ENCODE measurements around the gene AHNAK2. TPM values are rescaled to one million over a fixed set of nuclear protein-coding genes. Genes with fewer than 3 reads are reported as not detected.

AHNAK2 gene
- total RNA-seq, 1 donor from 2014 or later, result 11.5 TPM

DNA sequence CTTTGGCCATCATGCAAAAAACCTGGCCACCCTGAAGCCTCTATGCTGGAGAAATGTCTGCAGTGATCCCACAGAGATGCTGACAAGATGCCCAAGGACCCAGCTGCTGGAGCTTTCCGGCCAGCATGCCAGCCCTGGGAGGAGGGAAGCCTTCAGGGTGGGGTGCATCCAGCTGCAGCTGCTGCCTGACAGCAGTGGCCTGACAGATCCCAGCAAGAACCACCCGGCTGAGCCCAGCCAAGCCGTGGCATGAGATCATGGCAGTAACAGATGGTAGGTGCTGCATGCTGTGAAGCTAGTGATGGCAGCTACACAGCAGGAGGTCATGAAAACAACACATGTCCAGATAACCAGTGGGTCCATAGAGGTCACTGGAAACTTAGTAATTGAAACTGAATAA lies 21.2 kb upstream of the AHNAK2 start:
- Histone ChIP-seq H3K36me3 (ENCODE audit: control insufficient read depth in 3 of 3, insufficient read depth in 3 of 3, low read length in 3 of 3) (peaks cover 0 to 10% (median 2%) of the 10 kb centered on the region in 3 donors), H3K27ac (ENCODE audit: low read depth, low read length) (no peak overlapping the region), H3K9ac (ENCODE audit: low read depth in 1 of 3, low read length in 3 of 3) (no peak overlapping the region), H3K27me3 (ENCODE audit: control insufficient read depth in 3 of 3, insufficient read depth in 3 of 3, low read length in 3 of 3) (no peaks in the 10 kb centered on the region), H3K9me3 (ENCODE audit: control insufficient read depth in 3 of 3, low read length in 3 of 3) (no peaks in the 10 kb centered on the region), H3K4me3 (ENCODE audit: low read length in 3 of 3) (no peak overlapping the region), H3K4me1 (ENCODE audit: control insufficient read depth in 3 of 3, insufficient read depth in 3 of 3, low read length in 3 of 3) (no peaks in the 10 kb centered on the region)

DNA sequence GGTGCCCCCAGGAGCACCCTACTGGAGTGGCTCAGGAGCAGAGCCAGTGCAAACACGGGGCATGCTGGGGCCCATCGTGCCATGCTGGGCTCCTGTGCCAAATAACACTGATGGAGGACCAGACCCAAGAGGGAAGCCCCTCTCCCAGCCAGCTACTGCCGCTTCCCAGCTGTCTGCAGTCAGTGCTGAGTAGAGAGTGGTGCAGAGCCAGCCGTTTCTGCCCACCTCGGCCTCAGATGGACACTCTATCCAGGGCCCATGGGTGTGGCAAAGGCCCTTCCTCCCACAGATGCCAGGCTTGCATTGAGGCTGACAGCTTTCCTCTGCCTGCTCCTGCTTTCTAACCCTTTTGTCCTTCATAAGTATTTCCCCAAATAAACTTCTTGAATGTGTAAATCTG lies 20.6 kb upstream of the AHNAK2 start:
- Histone ChIP-seq H3K4me1 (ENCODE audit: control insufficient read depth in 3 of 3, insufficient read depth in 3 of 3, low read length in 3 of 3) (no peaks in the 10 kb centered on the region), H3K36me3 (ENCODE audit: control insufficient read depth in 3 of 3, insufficient read depth in 3 of 3, low read length in 3 of 3) (peaks cover 0 to 11% (median 4%) of the 10 kb centered on the region in 3 donors), H3K27me3 (ENCODE audit: control insufficient read depth in 3 of 3, insufficient read depth in 3 of 3, low read length in 3 of 3) (no peaks in the 10 kb centered on the region), H3K9ac (ENCODE audit: low read depth in 1 of 3, low read length in 3 of 3) (no peak overlapping the region), H3K27ac (ENCODE audit: low read depth, low read length) (no peak overlapping the region), H3K9me3 (ENCODE audit: control insufficient read depth in 3 of 3, low read length in 3 of 3) (no peaks in the 10 kb centered on the region), H3K4me3 (ENCODE audit: low read length in 3 of 3) (no peak overlapping the region)

DNA sequence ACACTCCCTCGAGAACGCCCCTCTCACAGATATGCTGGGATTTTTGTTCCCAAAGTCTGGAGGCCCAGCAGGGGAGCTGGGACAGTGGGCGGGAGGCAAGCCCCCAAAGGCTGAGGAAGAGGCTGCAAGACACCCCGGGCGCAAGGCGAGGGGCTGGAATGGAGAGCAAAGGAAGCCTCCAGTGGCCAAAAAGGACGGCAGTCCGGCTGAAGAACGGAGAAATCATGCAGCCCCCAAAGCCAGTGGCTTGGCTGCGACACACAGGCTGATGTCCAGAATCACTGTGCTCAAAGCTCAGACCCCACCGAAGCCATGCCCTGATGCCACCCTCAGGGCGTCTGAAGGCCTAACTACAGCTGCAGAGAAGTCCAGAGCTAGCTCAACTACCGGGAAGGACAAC lies 18.3 kb upstream of the AHNAK2 start:
- H3K4me1 ChIP-seq (ENCODE audit: control insufficient read depth in 3 of 3, insufficient read depth in 3 of 3, low read length in 3 of 3), result no peaks in the 10 kb centered on the region
- H3K27ac ChIP-seq (ENCODE audit: low read depth, low read length), result no peak overlapping the region
- H3K27me3 ChIP-seq (ENCODE audit: control insufficient read depth in 3 of 3, insufficient read depth in 3 of 3, low read length in 3 of 3), result no peaks in the 10 kb centered on the region
- peaks cover 0 to 11% (median 9%) of the 10 kb centered on the region in 3 donors for H3K36me3 ChIP-seq (ENCODE audit: control insufficient read depth in 3 of 3, insufficient read depth in 3 of 3, low read length in 3 of 3)
- H3K9ac ChIP-seq (ENCODE audit: low read depth in 1 of 3, low read length in 3 of 3), result no peak overlapping the region
- H3K9me3 ChIP-seq (ENCODE audit: control insufficient read depth in 3 of 3, low read length in 3 of 3), result no peaks in the 10 kb centered on the region
- no peak overlapping the region for H3K4me3 ChIP-seq (ENCODE audit: low read length in 3 of 3)

DNA sequence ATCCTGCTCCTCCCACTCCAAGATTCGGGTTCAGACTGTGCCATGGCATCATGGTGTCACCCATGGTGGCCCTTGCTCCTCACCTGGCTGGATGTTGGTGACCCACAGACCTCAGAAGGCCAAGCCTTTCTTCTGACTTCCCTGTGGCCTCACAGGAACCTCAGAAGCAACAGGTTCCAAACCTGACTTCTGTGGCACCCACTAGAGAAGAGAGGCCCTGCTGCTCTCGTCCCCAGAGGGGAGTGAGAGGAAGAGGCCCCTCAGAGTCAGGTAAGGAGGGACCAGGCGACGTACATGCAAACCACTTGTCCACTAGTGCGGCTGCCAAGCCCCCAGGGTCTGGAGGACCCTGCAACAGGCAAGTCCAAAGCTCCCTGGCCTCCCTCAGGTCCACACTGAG lies 17.9 kb upstream of the AHNAK2 start:
- H3K4me1 ChIP-seq (ENCODE audit: control insufficient read depth in 3 of 3, insufficient read depth in 3 of 3, low read length in 3 of 3), result no peaks in the 10 kb centered on the region
- H3K36me3 ChIP-seq (ENCODE audit: control insufficient read depth in 3 of 3, insufficient read depth in 3 of 3, low read length in 3 of 3), result peaks cover 0 to 11% (median 9%) of the 10 kb centered on the region in 3 donors
- no peaks in the 10 kb centered on the region for H3K27me3 ChIP-seq (ENCODE audit: control insufficient read depth in 3 of 3, insufficient read depth in 3 of 3, low read length in 3 of 3)
- no peaks in the 10 kb centered on the region for H3K9me3 ChIP-seq (ENCODE audit: control insufficient read depth in 3 of 3, low read length in 3 of 3)
- H3K27ac ChIP-seq (ENCODE audit: low read depth, low read length), result no peak overlapping the region
- no peak overlapping the region for H3K4me3 ChIP-seq (ENCODE audit: low read length in 3 of 3)
- H3K9ac ChIP-seq (ENCODE audit: low read depth in 1 of 3, low read length in 3 of 3), result no peak overlapping the region

DNA sequence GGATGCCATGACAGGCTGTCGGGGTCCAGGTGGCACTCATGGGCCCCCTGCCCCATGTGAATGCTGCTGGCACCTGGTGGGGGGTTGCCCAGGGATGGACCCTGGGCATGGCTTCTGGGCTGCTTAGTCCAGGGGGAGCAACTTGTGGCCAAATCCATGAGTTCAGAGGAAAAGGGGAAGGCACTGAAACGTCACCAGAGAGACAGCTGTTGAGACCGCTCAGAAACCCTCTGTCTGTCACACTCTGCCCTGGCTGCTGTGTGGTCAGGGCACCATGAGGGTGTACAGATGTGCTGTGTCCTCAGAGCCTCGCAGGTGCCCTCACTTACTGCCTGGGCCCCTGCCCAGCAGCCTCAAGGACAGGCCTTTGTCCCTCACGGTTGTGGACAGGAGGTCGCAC lies 16.8 kb upstream of the AHNAK2 start:
- Histone ChIP-seq H3K9ac (ENCODE audit: low read depth in 1 of 3, low read length in 3 of 3) (no peak overlapping the region), H3K4me3 (ENCODE audit: low read length in 3 of 3) (no peak overlapping the region), H3K27ac (ENCODE audit: low read depth, low read length) (no peak overlapping the region), H3K9me3 (ENCODE audit: control insufficient read depth in 3 of 3, low read length in 3 of 3) (no peaks in the 10 kb centered on the region), H3K36me3 (ENCODE audit: control insufficient read depth in 3 of 3, insufficient read depth in 3 of 3, low read length in 3 of 3) (peaks cover 0 to 11% (median 10%) of the 10 kb centered on the region in 3 donors), H3K4me1 (ENCODE audit: control insufficient read depth in 3 of 3, insufficient read depth in 3 of 3, low read length in 3 of 3) (no peaks in the 10 kb centered on the region), H3K27me3 (ENCODE audit: control insufficient read depth in 3 of 3, insufficient read depth in 3 of 3, low read length in 3 of 3) (no peaks in the 10 kb centered on the region)

DNA sequence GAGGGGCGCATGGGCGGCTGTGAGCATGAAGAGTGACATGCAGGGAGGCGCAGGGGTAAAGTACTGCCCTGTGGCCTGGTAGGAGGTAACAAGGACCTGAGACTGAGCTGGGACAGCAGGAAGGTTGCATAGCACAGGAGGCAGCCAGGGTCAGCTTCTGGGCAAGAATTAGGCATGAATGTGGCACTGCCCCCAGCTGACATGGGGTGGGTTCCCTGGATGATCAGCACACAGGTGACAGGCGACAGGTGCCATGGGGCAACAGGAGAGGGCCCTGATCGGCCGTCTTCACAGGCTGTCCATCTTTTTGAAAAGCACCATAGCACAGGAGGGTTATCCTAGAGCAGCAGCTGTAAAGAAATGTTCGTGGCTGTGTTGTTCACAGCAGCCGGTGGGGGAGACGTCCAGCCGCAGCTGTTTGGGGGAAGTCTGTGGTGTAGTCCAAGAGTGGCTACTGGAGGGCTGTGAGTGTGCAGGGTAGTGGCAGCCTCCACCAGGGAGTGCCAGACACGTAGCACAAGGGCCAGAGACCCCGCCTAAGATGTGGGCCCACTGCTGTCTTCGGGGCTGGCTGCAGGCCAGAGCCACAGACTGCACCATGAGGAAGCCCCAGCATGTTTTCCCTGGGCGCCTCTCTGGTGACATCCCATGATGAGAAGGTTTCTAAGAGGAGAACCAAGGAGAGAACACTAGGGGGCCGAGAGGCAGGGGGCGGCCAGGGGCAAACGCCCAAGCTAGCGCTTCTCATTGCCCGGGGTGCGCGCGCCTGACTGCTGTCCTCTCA lies 15.8 kb upstream of the AHNAK2 start:
- Histone ChIP-seq H3K36me3 (ENCODE audit: control insufficient read depth in 3 of 3, insufficient read depth in 3 of 3, low read length in 3 of 3) (peaks cover 0 to 11% (median 11%) of the 10 kb centered on the region in 3 donors), H3K9me3 (ENCODE audit: control insufficient read depth in 3 of 3, low read length in 3 of 3) (no peaks in the 10 kb centered on the region), H3K27ac (ENCODE audit: low read depth, low read length) (no peak overlapping the region), H3K4me3 (ENCODE audit: low read length in 3 of 3) (no peak overlapping the region), H3K27me3 (ENCODE audit: control insufficient read depth in 3 of 3, insufficient read depth in 3 of 3, low read length in 3 of 3) (no peaks in the 10 kb centered on the region), H3K4me1 (ENCODE audit: control insufficient read depth in 3 of 3, insufficient read depth in 3 of 3, low read length in 3 of 3) (no peaks in the 10 kb centered on the region), H3K9ac (ENCODE audit: low read depth in 1 of 3, low read length in 3 of 3) (no peak overlapping the region)

DNA sequence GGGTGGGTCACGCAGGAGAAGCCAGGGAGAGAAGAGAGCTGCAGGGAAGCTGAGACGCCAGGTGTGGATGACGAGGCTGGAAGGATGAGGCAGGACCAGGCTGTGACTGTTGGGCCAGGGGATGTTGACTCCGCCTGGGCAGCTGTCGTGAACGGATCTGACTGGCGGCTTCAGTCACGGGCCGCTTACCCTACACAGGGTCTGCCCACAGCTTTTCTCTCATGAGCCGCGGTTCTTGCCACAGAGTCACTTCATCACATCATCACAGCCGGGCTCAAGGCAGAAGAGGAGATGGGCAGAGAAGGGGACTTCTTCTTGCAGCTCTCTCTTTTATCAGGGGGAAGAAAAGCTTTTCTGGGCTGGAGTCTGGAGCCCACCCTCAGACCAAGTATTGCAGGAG lies 15.1 kb upstream of the AHNAK2 start:
- Histone ChIP-seq H3K36me3 (ENCODE audit: control insufficient read depth in 3 of 3, insufficient read depth in 3 of 3, low read length in 3 of 3) (peaks cover 0 to 11% (median 11%) of the 10 kb centered on the region in 3 donors), H3K4me1 (ENCODE audit: control insufficient read depth in 3 of 3, insufficient read depth in 3 of 3, low read length in 3 of 3) (no peaks in the 10 kb centered on the region), H3K9me3 (ENCODE audit: control insufficient read depth in 3 of 3, low read length in 3 of 3) (no peaks in the 10 kb centered on the region), H3K27me3 (ENCODE audit: control insufficient read depth in 3 of 3, insufficient read depth in 3 of 3, low read length in 3 of 3) (no peaks in the 10 kb centered on the region), H3K9ac (ENCODE audit: low read depth in 1 of 3, low read length in 3 of 3) (no peak overlapping the region), H3K4me3 (ENCODE audit: low read length in 3 of 3) (no peak overlapping the region), H3K27ac (ENCODE audit: low read depth, low read length) (no peak overlapping the region)

DNA sequence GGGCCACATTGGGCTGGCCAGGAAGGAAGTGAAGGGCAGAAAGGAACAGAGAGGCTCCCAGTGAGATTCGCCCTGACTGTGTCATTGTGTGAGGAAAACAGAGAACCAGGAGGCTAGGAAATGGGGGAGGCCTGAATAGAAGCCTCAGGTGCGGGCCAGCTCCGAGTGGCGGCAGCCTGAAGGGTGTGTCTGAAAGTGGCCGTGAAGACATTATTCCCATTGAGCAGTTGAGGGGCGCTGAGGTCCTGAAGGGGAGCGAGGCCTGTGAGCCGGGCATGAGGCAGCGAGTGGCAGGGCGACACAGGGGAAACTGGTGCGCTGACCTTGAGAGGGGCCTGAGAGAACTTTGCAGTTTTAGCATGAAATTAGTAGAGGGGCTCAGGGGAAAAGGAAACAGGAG lies 14.3 kb upstream of the AHNAK2 start:
- no peaks in the 10 kb centered on the region for H3K4me1 ChIP-seq (ENCODE audit: control insufficient read depth in 3 of 3, insufficient read depth in 3 of 3, low read length in 3 of 3)
- no peaks in the 10 kb centered on the region for H3K9me3 ChIP-seq (ENCODE audit: control insufficient read depth in 3 of 3, low read length in 3 of 3)
- no peak overlapping the region for H3K4me3 ChIP-seq (ENCODE audit: low read length in 3 of 3)
- H3K9ac ChIP-seq (ENCODE audit: low read depth in 1 of 3, low read length in 3 of 3), result no peak overlapping the region
- no peaks in the 10 kb centered on the region for H3K27me3 ChIP-seq (ENCODE audit: control insufficient read depth in 3 of 3, insufficient read depth in 3 of 3, low read length in 3 of 3)
- no peak overlapping the region for H3K27ac ChIP-seq (ENCODE audit: low read depth, low read length)
- H3K36me3 ChIP-seq (ENCODE audit: control insufficient read depth in 3 of 3, insufficient read depth in 3 of 3, low read length in 3 of 3), result peaks cover 0 to 11% (median 11%) of the 10 kb centered on the region in 3 donors

DNA sequence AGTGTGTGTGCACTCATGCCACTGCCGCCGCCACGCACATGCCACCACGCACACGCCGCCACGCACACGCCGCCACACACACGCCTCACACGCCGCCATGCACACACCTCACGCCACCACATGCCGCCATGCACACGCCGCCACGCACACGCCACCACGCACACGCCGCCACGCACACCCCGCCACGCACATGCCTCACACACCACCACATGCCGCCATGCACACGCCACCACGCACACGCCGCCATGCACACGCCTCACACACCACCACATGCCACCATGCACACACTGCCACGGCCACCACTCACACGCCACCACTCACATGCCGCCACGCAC lies 13.7 kb upstream of the AHNAK2 start:
- H3K27ac ChIP-seq (ENCODE audit: low read depth, low read length), result no peak overlapping the region
- H3K27me3 ChIP-seq (ENCODE audit: control insufficient read depth in 3 of 3, insufficient read depth in 3 of 3, low read length in 3 of 3), result no peaks in the 10 kb centered on the region
- peaks cover 0 to 4% (median under 1%) of the 10 kb centered on the region in 3 donors for H3K4me1 ChIP-seq (ENCODE audit: control insufficient read depth in 3 of 3, insufficient read depth in 3 of 3, low read length in 3 of 3)
- no peaks in the 10 kb centered on the region for H3K9me3 ChIP-seq (ENCODE audit: control insufficient read depth in 3 of 3, low read length in 3 of 3)
- peaks cover 0 to 11% (median 11%) of the 10 kb centered on the region in 3 donors for H3K36me3 ChIP-seq (ENCODE audit: control insufficient read depth in 3 of 3, insufficient read depth in 3 of 3, low read length in 3 of 3)
- no peak overlapping the region for H3K9ac ChIP-seq (ENCODE audit: low read depth in 1 of 3, low read length in 3 of 3)
- H3K4me3 ChIP-seq (ENCODE audit: low read length in 3 of 3), result no peak overlapping the region

DNA sequence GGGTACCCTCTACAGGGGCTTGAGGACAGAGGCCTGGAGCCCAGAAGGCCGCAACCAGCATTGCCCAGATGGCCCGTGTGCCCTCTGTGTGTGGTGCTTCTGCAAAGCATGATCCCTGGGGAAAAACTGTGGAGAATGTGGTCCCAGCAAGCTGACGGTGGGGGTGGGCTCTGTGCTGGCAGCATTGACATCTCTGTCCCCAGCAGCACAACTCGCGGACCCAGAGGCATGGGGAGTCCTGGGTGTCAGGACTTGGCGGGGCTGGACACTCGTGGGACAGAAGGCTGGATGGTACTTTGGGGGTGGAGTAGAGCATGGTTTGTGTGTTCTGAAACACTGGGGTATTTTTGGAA lies 11.8 kb upstream of the AHNAK2 start:
- Histone ChIP-seq H3K36me3 (ENCODE audit: control insufficient read depth in 3 of 3, insufficient read depth in 3 of 3, low read length in 3 of 3) (peaks cover 0 to 9% (median 7%) of the 10 kb centered on the region in 3 donors), H3K4me3 (ENCODE audit: low read length in 3 of 3) (no peak overlapping the region), H3K27ac (ENCODE audit: low read depth, low read length) (no peak overlapping the region), H3K9ac (ENCODE audit: low read depth in 1 of 3, low read length in 3 of 3) (no peak overlapping the region), H3K9me3 (ENCODE audit: control insufficient read depth in 3 of 3, low read length in 3 of 3) (no peaks in the 10 kb centered on the region), H3K27me3 (ENCODE audit: control insufficient read depth in 3 of 3, insufficient read depth in 3 of 3, low read length in 3 of 3) (no peaks in the 10 kb centered on the region), H3K4me1 (ENCODE audit: control insufficient read depth in 3 of 3, insufficient read depth in 3 of 3, low read length in 3 of 3) (peaks cover 10 to 14% (median 10%) of the 10 kb centered on the region in 3 donors)

Data from skeletal muscle tissue (tissue), 4 donors.